SU-DHL-6 (cell line): ENCODE measurements around the gene RIPOR2.

ENCODE experiments used
- EZH2phosphoT487 ChIP-seq: fragments of 200-600 bp; sonication (generic), shearing (Covaris generic); conservative IDR thresholded peaks from 2 replicates; pipeline ENCODE4 v1.6.1; 2018; ENCODE audit warnings: mild to moderate bottlenecking, antibody characterized with exemption, low read length, moderate library complexity, mixed read lengths
- TF ChIP-seq, protein P1 (sequence below): fragments of 200-600 bp; sonication (generic); IDR thresholded peaks from one replicate; pipeline ENCODE4 v1.5.1; 2017; ENCODE audit warnings: antibody characterized with exemption, mild to moderate bottlenecking, low read length, moderate library complexity; ENCODE audit not compliant: insufficient read depth, poor library complexity, severe bottlenecking

DNA sequence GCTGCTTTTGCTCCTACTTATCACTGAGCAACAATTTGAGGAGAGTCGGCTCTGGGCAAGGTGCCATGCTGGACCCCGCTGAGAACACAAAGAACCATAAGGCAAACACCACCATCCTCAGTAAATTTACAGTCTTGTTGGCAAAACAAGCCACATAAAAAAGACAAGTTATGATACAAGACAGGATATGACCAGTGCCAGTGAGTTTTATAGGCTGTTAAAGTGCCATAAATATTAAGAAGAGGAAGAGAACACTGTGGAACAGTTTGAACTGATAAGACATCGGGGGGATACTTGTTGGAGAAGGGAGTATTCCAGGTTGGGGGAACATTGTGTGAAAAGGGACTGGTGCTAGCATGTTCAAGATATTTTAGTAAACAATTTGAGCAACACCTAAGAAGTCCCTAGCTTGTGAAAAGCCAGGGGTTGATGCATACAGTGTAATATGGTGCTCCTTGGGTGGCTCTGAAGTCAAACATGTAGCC, 25.3 kb upstream of the RIPOR2 start:
- TF ChIP-seq, protein P1, sequence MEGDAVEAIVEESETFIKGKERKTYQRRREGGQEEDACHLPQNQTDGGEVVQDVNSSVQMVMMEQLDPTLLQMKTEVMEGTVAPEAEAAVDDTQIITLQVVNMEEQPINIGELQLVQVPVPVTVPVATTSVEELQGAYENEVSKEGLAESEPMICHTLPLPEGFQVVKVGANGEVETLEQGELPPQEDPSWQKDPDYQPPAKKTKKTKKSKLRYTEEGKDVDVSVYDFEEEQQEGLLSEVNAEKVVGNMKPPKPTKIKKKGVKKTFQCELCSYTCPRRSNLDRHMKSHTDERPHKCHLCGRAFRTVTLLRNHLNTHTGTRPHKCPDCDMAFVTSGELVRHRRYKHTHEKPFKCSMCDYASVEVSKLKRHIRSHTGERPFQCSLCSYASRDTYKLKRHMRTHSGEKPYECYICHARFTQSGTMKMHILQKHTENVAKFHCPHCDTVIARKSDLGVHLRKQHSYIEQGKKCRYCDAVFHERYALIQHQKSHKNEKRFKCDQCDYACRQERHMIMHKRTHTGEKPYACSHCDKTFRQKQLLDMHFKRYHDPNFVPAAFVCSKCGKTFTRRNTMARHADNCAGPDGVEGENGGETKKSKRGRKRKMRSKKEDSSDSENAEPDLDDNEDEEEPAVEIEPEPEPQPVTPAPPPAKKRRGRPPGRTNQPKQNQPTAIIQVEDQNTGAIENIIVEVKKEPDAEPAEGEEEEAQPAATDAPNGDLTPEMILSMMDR, result no peak
- no peak for TF ChIP-seq EZH2phosphoT487
